ENCODE measurements around the gene CCDC200.

The CCDC200 gene

GRCh38 chr17:43216369-43216761, 12.1 kb downstream of the CCDC200 start:
- H3K4me3 ChIP-seq (ENCODE audit: low read depth, low read length), result no peak overlapping the region
- TF ChIP-seq CTCF (conservative IDR thresholded peaks at IDR 0.05; ENCODE audit: low read depth, low read length), result no peak
- no peak for DNase-seq (ENCODE audit: low read depth)

DNA sequence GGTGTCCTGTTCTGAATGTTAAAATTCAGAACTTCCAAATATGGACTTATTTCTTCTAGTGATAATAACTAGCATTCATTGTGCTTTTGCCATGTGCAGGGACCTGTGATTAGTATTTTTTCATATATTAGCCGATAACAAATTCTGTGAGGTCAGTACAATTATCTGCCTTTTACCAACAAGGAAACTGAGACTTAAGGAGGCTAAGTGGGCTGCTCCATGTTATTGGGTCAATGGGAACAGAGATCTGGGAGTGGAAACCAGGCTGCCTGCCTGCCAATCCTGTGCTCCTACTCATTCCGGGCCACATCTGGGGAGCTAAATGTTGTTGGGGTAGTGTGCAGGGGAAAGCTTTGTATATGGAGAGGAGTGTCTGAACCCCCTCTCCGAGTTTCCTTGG, 13.1 kb downstream of the CCDC200 start:
- no peak overlapping the region for H3K4me3 ChIP-seq (ENCODE audit: low read depth, low read length)
- TF ChIP-seq CTCF (conservative IDR thresholded peaks at IDR 0.05; ENCODE audit: low read depth, low read length), result no peak
- no peak for DNase-seq (ENCODE audit: low read depth)

- no peak overlapping the region for H3K4me3 ChIP-seq (ENCODE audit: low read depth, low read length)
- no peak for DNase-seq (ENCODE audit: low read depth)
- no peak for TF ChIP-seq CTCF (conservative IDR thresholded peaks at IDR 0.05; ENCODE audit: low read depth, low read length)
Observed at GRCh38 chr17:43213545-43213944, 14.9 kb downstream of the CCDC200 start.

- peak overlapping the region; percentile 74 for H3K4me3 ChIP-seq (ENCODE audit: low read depth, low read length)
- TF ChIP-seq CTCF (conservative IDR thresholded peaks at IDR 0.05; ENCODE audit: low read depth, low read length), result no peak
- peak; percentile 31 for DNase-seq (ENCODE audit: low read depth)
Observed at GRCh38 chr17:43212641-43213490, 15.6 kb downstream of the CCDC200 start.

DNA sequence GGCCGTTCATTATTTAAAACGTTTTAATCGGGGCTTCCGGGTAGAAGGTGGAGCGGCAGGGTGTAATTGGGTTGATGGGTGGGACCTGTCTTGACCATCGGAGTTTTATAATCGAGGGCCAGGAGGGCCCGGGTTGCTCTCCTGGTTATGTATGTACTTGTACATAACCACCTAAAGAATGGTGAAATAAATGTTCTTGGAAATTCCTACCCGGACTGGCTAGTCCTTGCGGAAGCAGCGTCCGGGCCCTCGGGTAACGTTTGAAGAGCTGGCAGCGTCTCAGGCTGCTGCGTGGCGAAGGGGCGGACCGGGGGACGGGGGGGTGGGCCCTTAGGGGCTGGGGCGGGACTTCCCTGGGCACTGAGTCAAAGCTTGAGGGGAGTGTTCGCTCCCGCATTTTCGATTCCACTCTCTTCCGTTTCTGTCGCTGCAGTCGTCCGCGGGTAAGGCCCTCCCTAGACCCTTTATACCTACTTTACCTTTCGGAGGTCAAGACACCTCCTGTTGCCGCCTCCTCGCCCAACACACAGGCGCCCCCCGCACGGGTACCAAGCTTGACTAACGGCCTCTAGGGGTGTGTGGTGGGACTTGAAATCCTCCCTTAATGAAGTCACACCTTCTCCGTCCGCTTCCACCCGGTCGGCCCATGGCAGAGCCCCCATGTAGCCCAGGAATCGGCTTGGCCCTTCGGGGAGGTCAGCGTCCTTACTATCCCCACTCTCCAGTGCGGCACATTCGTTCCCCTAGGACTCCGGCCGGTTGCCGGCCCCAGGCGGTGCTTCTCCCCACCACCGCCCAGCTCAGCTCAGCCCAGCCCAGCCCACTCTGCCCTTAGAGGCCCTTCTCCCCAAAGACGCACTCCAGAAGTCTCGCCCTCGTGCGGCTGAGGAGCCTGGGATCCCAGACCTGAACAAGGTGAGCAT, 16.7 kb downstream of the CCDC200 start, which contains the start of gene TMEM106A:
TMEM106A (plus strand) TSS at position 396 of the 923 bp plus-strand sequence. CDS start 1,167 bp downstream, outside the sequence.
- peak within 1 kb of the TSS; percentile 74 for H3K4me3 ChIP-seq (ENCODE audit: low read depth, low read length)
- TF ChIP-seq CTCF (conservative IDR thresholded peaks at IDR 0.05; ENCODE audit: low read depth, low read length), result peak; percentile 59

DNA sequence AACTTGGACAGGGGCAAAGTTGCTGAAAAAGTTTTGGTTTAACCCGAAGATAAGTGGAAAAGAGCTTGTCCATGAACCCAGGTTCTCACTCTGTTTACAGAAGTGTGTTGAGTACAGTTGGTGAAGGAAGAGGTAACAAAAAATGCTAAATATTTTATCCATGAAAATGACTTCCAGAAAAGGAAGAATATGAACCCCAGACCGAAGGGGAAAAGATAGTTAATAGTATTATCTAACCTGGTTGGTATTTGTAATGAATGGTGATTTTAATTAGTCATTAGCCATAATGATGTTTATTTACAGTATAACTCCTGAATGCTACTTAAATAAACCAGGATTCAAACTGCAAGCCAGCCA, 17.3 kb downstream of the CCDC200 start:
- TF ChIP-seq CTCF (conservative IDR thresholded peaks at IDR 0.05; ENCODE audit: low read depth, low read length), result no peak
- peak; percentile 4 for DNase-seq (ENCODE audit: low read depth)
- peak overlapping the region; percentile 74 for H3K4me3 ChIP-seq (ENCODE audit: low read depth, low read length)

More for the DNA sequence above, 16.7 kb downstream of the CCDC200 start, which contains the start of gene TMEM106A:
- peak; percentile 89 for DNase-seq (ENCODE audit: low read depth)

Data from choroid plexus epithelial cell (primary cell).